LNCAP (cell line): Measurements from ENCODE around the gene PPP2R3B.

ENCODE experiments used
- TF ChIP-seq, protein P1 (sequence below): fragments of 450-650 bp; IDR thresholded peaks from 2 replicates; pipeline ENCODE4 v1.5.1; 2017; ENCODE audit warnings: mild to moderate bottlenecking

The PPP2R3B gene, protein sequence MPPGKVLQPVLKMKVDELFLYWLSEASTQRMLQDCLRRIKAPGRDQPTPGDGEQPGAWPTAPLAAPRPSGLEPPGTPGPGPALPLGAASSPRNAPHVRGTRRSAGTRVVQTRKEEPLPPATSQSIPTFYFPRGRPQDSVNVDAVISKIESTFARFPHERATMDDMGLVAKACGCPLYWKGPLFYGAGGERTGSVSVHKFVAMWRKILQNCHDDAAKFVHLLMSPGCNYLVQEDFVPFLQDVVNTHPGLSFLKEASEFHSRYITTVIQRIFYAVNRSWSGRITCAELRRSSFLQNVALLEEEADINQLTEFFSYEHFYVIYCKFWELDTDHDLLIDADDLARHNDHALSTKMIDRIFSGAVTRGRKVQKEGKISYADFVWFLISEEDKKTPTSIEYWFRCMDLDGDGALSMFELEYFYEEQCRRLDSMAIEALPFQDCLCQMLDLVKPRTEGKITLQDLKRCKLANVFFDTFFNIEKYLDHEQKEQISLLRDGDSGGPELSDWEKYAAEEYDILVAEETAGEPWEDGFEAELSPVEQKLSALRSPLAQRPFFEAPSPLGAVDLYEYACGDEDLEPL

DNA sequence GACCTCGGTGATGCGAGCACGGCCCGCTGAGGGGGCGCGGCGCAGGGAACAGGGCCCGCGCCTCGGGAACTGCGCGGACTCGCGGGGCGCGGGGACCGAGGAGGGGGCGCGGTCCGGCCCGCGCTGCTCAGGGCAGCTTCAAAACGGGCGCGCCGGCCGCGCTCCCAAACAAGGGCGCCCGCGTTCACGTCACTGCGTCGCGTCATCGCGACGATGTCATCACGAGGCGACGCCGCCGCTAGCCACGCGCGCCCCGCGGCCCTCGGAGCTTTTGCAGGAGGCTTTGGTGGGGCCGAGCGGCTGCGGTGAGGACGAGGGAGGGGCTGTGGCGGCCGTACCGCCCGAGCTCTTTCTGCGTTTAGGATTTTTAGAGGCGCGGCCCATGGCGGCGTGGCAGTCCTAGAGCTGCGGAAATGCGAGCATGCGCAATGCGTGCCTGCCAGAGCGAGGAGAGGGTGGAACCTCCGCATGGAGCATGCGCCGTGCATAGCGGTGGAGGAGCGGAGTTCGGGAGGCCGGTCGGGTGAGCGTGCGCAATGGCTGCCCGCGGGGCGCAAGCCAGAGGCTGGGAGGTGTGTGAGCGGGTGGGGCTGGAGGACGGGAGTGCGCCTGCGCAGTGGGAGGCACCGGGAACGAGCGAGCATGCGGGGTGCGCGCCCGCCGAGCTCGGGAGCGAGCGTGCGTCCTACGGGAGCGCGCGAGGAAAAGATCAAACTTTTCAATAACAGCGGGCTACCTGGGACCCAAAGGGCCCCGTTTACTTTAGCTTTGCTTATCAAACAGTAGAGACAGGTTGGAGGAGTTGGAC, at the start of gene PPP2R3B:
TSS of gene PPP2R3B (minus strand) at position 140 of the 808 bp plus-strand sequence. CDS start 216 bp downstream, outside the sequence.
- TF ChIP-seq, protein P1, sequence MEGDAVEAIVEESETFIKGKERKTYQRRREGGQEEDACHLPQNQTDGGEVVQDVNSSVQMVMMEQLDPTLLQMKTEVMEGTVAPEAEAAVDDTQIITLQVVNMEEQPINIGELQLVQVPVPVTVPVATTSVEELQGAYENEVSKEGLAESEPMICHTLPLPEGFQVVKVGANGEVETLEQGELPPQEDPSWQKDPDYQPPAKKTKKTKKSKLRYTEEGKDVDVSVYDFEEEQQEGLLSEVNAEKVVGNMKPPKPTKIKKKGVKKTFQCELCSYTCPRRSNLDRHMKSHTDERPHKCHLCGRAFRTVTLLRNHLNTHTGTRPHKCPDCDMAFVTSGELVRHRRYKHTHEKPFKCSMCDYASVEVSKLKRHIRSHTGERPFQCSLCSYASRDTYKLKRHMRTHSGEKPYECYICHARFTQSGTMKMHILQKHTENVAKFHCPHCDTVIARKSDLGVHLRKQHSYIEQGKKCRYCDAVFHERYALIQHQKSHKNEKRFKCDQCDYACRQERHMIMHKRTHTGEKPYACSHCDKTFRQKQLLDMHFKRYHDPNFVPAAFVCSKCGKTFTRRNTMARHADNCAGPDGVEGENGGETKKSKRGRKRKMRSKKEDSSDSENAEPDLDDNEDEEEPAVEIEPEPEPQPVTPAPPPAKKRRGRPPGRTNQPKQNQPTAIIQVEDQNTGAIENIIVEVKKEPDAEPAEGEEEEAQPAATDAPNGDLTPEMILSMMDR, result no peak

DNA sequence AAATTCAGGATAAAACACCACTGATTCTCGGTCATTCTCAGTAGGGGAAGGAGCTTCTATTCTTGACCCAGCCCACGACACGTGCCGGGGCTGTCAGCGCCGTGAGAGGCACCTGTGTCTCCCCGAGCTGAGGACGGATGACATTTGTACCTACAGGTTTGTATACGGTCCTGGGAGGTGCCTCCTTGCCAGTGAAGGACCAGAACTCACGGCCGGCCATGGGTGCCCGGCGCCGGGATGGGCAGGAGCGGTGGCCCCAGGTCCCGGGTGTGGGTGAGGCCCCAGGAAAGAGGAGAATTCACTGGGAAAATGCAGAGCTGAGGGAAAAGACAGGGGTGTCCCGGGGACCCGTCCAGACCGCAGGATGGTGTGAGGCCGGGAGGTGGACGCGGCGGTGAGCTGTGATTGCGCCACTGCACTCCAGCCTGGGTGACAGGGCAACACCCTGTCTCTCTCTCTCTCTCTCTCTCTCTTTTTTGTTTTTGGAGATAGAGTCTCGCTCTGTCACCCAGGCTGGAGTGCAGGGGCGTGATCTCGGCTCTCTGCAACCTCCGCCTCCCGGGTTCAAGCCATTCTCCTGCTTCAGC, 48.9 kb upstream of the PPP2R3B start:
- TF ChIP-seq, protein P1, result no peak

DNA sequence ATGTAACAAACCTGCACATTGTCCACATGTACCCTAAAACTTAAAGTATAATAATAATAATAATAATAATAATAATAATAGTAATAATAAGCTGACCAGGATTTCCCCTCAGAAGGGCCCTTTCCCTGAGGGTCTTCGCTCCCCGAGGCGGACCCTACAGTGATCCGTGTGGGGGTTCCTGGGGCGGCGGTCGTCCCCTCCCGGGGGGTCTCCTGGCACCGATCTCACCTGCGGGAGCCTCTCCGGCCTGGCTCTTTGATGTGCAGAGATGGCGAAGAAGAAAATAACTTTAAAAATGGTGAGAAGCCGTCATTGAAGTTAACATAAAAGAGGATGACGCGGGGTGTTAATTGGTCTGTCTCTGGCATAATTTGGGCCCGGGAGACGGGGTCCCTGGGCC, 48.2 kb upstream of the PPP2R3B start:
- TF ChIP-seq, protein P1, result no peak

DNA sequence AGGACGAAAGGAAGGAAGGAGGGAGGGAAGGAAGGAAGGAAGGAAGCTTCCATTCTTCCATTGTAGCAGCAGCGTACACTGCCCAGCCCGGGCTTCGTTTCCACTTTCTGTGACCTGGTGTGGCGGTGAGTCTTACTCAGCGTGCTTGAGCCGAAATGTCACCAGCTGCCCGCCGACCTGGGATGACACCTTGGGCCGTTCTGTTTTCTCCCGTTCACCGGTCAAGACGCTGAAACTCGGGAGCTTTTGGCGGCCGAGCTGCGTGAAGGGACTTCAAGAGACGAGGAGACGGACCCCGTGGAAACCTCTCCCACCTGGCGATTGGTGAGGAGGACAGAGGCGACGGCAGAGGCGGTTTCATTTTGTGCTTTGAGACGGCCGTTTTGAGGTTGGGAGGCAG, 47.1 kb upstream of the PPP2R3B start:
- TF ChIP-seq, protein P1, result no peak

DNA sequence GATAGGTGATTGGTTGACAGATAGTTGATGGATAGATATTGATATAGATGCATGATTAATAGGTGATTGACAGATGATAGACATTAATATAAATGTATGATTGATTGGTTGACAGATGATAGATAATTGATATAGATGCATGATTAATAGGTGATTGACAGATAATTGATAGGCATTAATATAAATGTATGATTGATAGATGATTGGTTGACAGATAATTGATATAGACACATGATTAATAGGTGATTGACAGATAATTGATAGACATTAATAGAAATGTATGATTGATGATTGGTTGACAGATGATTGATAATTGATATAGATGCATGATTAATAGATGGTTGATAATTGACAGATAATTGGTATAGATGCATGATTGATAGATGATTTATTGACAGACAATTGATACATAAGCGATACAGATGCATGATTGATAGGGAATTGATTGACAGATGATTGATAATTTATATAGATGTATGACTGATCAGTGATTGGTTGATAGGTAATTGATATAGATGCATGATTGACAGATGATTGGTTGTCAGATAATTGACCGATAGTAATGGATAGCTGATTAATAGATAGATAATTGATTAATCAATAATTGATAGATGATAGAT, 44.9 kb upstream of the PPP2R3B start:
- TF ChIP-seq, protein P1, result no peak

DNA sequence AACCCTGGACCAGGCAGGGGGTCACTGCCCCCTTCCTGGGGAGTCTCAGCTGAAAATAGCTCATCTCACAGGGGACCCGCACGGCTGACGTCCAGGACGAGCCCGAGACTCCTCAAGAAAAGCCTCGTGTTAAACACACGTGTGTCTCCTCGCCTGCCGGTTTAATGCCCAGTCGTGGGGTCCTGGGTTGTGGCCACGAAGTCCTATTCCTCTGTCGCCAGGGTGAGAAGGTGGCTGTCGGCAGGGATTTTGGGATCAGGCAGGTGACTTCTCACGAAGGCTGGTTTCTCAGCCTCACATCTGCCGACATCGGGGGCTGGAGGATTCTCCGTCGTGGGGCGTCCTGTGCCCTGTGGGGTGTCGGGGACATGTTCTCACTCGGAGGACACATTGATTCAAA, 44.3 kb upstream of the PPP2R3B start:
- TF ChIP-seq, protein P1, result no peak
